DMS53 treated with DMSO at 0.1 percent for 48 hours (cell line): ENCODE results near the gene C6orf89.

Source experiments
- DNase-seq: peaks from one replicate; lab custom pipeline; 2025; ENCODE audit not compliant: unreplicated experiment; lab: John Stamatoyannopoulos, UW

The C6orf89 gene

GRCh38 chr6:36851626-36852025 lies 34.1 kb upstream of the C6orf89 start:
- DNase-seq: no peak

DNA sequence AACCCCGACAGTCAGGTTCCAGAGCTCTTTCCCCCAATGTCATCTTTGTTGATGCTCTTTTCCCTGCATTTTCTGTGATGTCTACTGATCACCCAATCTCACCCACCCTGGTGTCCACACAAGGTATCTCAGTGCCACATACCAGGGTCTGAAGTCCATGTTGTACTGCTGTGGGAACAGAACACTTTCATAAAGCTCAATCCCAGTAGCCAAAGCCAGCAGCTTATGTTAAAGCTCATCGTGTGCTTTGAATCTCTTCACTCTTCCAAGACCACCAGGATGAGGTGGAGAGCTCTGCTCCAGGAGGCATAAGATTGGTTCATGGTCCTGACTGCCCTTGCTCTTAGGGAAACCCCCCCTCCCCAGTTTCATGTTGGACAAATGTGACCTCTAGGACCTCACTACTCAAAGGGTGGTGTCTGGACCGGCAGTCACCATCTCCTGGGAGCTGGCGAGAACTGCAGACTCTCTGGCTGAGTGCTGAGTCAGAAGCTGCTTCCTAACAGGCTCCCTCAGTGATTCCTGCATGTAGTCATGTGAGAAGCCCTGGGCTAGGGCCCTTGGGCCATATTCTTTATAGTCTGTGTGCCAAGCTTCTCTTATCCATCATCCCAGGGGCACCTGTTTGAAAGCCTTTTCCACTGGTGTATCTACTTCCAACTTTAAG lies 33.1 kb upstream of the C6orf89 start:
- DNase-seq: no peak

DNA sequence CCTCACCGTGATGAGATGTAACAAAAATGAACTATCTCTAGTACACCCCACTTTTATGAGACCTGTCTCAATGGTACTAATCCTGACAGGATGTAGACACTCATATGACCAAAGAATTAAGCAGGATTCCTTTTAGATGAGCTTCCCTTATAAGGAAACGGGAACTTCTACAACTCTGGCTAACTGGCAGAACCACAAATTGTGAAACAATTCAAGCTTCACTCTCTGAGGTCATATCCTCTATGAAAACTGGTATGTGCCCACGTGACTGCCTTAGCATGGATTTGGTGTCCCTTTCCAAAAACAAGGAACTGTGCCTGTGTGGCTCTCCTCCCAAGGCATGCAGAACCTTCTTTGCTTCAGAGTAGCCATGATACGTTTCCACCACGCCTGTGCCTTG lies 32.4 kb upstream of the C6orf89 start:
- no peak for DNase-seq

- no peak for DNase-seq
Observed at GRCh38 chr6:36855750-36856149, 30.0 kb upstream of the C6orf89 start.

GRCh38 chr6:36856277-36856676 lies 29.5 kb upstream of the C6orf89 start:
- DNase-seq: no peak

- no peak for DNase-seq
Observed at GRCh38 chr6:36857325-36857724, 28.4 kb upstream of the C6orf89 start.

DNA sequence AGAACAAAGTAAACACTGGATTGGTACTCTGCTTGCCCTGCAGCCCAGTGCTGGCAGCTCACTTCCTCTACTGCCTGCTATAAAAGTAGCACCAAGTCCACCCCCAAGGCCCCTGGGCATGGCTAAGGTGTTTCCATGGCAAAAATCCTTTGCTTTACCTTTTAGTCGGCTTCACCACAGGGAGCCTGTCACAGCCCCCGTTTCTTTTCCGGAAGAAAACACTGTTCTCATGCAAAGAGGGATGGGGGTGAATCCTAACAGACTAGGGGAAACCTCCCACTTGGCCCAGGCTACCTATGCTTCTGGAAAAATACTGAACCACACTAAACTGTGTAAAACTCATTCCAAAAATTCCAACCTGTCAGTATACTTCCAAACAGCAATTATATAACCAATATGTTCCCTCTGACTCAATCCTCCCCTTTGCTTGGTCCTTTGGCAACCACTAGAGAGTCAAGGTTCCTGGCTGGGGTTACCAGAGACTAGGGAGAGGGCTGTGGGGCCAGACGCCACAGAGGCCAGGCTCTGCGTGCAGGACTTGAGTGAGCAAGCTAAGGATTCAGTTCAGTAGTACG lies 27.3 kb upstream of the C6orf89 start:
- DNase-seq: no peak

- no peak for DNase-seq
Observed at GRCh38 chr6:36860126-36860525, 25.6 kb upstream of the C6orf89 start.

- DNase-seq: no peak
Observed at GRCh38 chr6:36862164-36862847, 23.4 kb upstream of the C6orf89 start.

GRCh38 chr6:36862848-36863382 lies 22.8 kb upstream of the C6orf89 start:
- no peak for DNase-seq

DNA sequence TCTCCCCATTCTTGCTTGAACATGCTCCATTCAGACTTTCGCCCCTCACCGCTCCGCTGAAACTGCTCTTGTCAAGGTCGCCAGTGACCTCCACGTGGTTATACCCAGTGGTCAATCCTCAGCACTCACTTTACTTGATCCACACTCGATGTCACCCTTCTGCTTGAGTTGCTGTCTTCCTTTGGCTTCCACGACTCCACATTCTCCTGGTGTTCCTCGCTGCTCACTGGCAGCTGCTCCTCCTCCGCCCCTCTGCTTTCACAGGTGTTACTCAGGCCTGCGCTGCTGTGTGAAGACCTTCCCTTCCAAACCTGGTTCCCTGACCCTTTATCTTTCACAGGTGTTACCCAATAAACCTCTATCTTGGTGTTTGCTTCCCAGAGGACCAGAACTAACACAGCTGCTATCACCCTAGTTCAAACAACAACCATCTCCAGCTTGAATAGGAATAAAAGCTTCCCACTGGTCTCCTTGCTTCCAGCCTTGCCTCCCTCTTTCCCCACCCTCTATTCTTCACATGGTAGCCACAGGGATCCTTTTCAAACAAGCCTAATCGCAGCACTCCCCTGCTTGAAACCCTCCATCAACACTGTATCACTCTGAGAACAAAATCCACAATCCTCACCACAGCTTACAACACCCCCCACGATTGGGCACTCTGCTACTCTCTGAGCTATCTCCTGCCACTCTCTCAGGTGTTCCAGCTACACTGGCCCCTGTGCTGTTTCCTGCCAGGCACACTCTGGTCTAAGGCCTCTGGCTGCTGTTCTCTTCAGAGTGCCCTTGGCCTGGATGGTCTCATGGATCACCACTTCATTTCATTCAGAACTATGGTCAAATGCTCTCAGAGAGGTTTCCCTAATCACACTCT lies 21.8 kb upstream of the C6orf89 start:
- no peak for DNase-seq

DNA sequence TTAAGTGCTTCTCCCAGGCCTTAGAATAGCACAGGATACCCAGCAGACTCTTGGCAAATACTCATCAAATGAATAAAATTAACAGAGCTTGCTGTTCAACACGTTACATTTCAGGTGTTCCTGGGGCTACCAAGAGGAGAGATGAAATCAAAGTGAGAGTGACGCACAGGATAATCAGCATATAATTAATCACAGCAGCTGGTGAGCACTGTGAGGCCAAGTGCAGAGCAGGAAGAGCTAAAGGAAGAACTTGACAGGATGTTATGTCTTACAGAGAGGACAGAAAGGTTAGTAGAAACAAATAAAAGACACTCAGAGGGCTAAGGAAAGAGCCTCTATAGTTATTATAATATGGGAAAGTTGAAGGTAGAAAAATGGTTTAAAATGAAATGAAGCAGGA lies 19.9 kb upstream of the C6orf89 start:
- no peak for DNase-seq

- no peak for DNase-seq
Observed at GRCh38 chr6:36867471-36868224, 18.1 kb upstream of the C6orf89 start.

DNA sequence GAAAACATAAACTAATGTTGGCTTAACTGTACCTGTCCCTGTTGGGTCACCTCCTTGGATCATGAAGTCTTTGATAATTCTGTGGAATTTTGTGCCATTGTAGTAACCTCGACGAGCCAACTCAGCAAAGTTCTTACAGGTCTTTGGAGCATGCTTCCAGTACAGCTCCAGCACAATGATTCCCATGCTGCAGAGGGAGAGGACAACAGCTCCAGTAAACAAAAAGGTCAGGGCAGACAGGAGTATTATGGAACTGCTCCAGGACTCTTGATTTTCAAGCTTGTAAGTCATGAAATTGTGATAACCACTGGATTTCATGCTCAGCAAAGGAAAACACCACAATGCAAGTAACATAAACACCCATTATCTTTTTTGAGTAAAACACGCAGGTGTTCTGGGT lies 14.1 kb upstream of the C6orf89 start:
- no peak for DNase-seq

DNA sequence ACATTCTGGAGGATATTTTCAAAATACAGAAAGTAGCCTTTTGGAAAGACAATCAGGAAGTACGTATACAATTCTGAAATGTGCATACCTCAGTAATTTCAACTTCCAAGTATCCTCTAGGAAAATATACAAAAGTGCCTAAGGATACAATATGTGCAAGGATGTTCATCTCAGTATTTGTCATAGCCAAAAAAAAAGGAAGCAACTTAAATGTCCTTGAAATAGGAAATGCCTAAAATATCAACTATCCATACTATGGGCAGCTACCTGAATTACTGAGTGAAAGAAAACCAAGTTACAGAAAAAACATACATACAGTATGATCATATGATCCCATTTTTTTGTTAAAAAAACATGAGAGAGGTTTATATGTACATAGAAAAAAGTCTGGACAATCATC lies 12.6 kb upstream of the C6orf89 start:
- no peak for DNase-seq

DNA sequence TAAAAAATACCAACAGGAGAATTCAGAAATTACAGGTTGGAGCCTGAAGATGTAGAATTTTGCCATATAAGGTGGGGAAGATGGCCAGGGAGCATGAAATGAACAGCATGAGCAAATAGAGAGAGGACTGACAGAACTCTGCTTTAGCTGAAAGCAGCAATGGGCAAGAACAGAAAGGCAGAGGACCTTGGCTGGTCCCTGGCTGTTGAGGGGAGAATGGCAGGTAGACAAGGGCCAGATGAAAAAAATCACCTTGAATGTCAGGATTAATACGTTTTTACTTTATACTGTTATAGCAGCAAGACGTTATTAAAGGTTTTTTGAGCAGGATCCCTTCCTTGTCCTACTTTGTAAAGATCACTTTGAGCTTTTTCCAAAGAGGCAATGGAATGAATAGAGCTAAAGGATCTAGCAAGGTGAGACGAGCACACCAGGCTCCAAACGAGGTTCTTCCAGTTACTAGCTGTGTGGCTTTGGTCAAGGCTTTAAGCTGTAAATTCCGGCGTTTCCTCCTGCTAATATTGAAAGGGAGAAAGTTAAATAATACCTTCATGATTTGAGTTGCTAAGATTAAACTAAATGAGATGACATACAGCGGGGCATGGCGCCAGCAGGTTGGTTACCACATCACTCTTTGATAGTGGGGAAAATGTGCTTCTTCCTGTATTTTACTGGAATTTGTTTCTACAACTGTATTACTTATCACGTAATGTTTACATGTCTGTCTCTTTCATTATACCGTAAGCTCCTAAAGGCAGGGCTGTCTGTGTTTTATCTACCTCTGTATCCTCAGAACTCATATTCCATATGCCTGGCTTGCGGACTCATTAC lies 11.9 kb upstream of the C6orf89 start:
- DNase-seq: no peak

DNA sequence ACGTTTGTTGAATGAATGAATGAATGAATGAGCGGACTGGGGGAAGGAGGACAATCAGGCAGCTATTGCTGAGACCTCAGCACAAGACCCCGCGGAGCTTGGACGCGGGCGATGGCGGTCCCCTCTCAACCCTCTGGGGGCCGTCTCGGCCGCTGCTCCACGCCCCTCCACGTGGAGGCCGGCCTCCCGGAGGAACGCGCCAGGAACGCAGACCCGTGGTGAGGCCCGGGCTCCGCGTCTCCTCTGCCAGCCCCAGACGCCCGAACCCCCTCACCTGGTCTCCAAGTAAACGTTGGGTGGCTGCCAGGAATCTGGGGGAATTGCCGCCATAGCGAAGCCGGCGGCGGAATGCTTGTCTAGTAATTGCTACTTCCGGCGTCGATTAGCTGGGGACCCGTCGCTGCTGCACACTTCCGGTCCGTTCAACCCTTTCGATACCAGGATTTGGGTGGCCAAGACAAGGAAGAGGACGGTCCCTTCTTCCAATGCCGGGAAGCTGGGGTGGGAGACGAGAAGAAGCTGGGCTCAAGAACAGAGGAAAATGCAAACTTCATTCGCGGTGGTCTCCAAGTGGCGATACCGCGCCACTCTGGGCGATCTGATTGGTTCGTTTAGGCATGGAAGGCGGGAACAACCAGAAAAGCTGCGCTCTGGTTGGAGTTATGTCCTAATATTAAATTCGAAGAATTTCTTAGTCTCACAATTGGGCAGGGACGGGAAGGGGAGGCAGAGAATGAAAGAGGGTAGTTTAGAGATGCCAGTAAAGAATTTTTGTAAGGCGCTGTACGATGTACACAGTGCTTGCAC lies 11.1 kb upstream of the C6orf89 start, which contains the start of gene PPIL1:
Gene PPIL1 (minus strand): TSS at position 361 of the 807 bp plus-strand sequence. CDS start 31 bp downstream, at position 330.
- peak; percentile 68 for DNase-seq

DNA sequence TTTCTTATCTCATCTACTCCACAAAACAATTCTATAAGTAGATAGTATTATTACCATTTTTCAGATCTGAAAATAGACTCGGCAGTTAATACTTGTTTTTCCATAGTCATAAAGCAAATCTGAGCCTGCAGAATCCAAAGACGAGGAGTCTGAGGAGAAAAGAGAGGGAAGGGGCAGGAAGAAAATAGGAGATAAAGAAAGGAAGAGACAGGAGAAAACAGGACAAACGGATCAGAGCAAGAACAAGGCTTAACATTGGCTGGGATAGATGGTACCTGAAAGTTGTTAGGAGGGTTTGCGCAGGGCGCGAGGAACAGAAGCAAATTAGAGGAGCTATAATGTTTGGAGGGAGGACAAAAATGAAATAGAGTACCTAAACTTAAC lies 10.5 kb upstream of the C6orf89 start:
- DNase-seq: no peak

- DNase-seq: no peak
Observed at GRCh38 chr6:36884610-36885009, 1.1 kb upstream of the C6orf89 start.
